GM12865 (cell line): ENCODE results near the gene DIS3L2.
"Not testable (repeated sequence)": the region's sequence is repeated elsewhere in the genome, so short reads cannot be mapped to it uniquely, and the experiment has no call there.

Experiments used
- DNase-seq: peaks from one replicate; pipeline ENCODE4 v3.0.0; 2010; ENCODE audit warnings: low read depth
- H3K4me3 ChIP-seq: 2 replicates; pipeline ENCODE4 v1.5.1; 2011; ENCODE audit warnings: mild to moderate bottlenecking, low read depth, low read length, control low read depth
- CTCF ChIP-seq: IDR thresholded peaks from 2 replicates; pipeline ENCODE4 v1.5.1; 2011; ENCODE audit warnings: low read length, control low read depth, low read depth, inconsistent platforms; ENCODE audit not compliant: insufficient read depth; ENCODE audit errors: missing control alignments

Gene DIS3L2

DNA sequence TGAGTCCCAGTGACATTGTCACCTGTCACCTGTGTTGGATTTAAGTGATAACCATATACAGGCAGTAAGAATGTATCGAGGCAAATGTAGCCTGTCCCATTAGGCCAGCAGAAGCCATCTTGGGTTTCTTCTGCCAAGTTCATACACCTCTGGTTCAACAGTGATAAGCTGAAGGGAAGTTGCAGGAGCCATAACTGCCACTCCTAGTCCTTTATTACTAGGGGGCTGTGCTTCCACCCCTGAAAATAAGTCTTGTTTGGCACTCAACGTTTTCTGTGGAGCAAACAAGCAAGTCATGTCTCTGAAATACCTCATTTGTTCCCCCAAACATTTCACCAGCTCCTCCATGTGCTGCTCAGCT, 358.9 kb downstream of the DIS3L2 start:
- no peak overlapping the region for H3K4me3 ChIP-seq
- TF ChIP-seq CTCF, result no peak
- no peak for DNase-seq

DNA sequence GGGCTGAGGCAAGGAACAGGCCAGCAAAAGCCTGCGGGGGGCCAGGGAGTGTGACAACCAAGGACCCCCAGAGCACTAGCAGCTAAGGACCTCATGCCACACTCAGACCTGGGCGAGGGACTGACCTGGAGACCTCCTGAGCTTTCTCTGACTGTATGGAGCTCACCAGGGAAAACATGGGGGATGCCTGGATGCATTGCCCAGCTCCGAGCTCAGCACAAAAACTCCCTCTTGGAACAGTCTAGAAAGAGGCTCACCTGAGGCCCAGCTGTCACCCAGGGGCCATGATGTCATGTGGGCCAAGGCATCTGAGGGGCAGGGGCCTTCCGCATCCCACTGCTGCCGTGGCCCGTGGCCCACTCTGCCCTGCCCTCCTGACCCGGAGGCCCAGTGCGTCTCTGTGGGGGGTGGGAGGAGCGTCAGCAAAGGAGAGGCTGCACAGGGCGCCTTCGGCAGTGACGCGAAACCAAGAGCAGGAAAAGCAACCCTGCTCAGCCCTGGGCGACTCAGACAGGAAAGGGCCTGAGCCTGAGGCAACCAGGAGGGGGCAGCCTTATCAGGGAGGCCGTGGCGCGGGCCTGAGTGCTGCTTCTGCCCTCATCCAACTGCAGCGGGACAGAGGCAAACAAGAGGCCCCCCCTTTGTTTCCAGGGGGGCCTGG, 359.8 kb downstream of the DIS3L2 start:
- no peak overlapping the region for H3K4me3 ChIP-seq
- no peak for TF ChIP-seq CTCF
- no peak for DNase-seq

- TF ChIP-seq CTCF, result no peak
- no peak overlapping the region for H3K4me3 ChIP-seq
- no peak for DNase-seq
Observed at GRCh38 chr2:232321817-232322559, 360.5 kb downstream of the DIS3L2 start.

DNA sequence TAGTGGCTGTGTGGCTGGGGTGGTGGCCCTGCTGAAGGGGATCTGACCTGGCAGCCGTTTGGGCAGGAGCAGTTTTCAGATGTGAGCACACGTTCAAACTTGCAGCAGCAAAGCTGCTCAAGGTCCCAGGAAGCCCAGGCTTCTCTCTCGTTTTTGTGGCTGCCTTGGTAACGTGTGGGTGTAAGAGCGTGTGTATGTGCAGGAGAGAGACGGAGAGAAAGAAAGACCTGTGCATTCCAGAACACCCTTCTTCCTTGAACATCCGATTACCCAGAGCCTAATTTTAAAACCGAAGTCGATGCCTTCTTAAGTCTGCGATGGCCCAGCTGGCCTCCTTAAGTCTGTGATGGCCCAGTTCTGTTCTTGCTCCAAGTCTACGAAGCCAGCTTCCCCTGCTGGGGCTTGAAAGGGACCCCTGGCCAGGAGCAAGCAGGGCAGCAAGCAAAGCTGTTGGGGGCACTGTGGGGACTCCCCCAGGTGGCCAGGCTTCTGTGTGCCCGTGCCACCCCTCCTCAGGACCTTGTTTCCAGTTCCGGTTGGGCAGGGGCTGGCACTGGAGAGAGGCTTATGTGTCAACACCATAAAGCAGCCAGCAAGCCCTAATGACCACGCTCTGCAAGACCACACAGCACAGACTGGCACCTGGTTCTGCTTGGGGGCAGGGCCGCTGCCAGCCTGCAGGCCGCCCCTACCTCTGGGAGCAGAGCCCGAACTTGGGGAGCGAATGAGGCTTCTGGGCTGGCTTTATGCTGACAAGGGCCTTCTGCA, 361.2 kb downstream of the DIS3L2 start:
- no peak for DNase-seq
- no peak for TF ChIP-seq CTCF
- H3K4me3 ChIP-seq, result no peak overlapping the region

GRCh38 chr2:232323328-232323650, 361.8 kb downstream of the DIS3L2 start:
- H3K4me3 ChIP-seq, result no peak overlapping the region
- DNase-seq, result no peak
- no peak for TF ChIP-seq CTCF

DNA sequence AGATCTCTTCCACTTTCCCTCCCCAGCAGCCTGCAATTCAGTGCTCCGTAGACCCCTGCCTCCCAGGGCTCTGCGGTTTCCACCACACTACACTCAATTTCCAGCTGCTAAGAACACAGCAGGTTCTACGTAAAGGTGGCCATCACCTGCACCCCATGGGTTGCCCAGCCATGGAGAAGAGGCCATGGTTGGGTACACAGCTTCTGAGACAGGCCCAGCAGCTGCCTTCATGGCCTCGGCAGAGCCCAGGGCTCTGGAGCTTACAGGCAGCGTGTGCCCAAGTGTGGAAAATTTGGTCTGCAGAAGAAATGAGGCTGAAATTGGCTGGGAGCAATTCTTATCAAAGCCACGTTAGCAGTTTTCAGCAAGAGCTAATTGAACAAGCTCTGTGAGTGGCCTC, 362.5 kb downstream of the DIS3L2 start:
- not testable (repeated sequence) for DNase-seq, H3K4me3 ChIP-seq

DNA sequence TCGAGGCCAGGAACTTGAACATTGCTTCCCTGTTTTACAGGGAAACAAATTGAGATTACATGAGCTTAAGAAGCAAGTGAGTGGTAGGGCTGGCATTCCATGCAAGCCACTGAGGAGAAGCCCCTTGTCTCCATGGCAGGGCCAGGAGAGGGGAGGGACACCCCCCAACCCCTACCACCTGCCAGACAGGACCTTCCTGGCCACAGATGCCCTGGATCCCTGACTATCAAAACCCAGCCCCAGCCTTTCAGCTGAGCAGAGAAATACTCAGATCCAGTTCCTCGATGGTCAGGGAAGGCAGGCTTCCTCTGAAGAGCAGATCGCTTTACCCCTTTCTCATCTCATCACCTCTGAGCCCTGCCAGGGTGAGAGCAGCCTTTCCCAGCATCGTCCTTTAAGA, 363.3 kb downstream of the DIS3L2 start:
- TF ChIP-seq CTCF, result no peak
- no peak overlapping the region for H3K4me3 ChIP-seq
- DNase-seq, result no peak
